HUES6 (cell line): Measurements from ENCODE around the gene STEAP3.

Source experiments
- H3K27ac ChIP-seq: 2 replicates; pipeline ENCODE4 v1.7.0; 2013; ENCODE audit warnings: low read depth, mild to moderate bottlenecking, low read length, inconsistent platforms
- H3K27me3 ChIP-seq: 2 replicates; pipeline ENCODE4 v1.6.1; 2013; ENCODE audit warnings: low read length; ENCODE audit not compliant: control insufficient read depth, insufficient read depth
- H3K36me3 ChIP-seq: 2 replicates; pipeline ENCODE4 v1.6.1; 2013; ENCODE audit warnings: low read length; ENCODE audit not compliant: control insufficient read depth, insufficient read depth
- H3K4me1 ChIP-seq: 2 replicates; pipeline ENCODE4 v1.6.1; 2013; ENCODE audit warnings: low read length; ENCODE audit not compliant: control insufficient read depth, insufficient read depth
- H3K4me3 ChIP-seq: 2 replicates; pipeline ENCODE4 v1.5.1; 2013; ENCODE audit warnings: low read depth, low read length
- H3K9ac ChIP-seq: one replicate; pipeline ENCODE4 v1.6.1; 2013; ENCODE audit warnings: mild to moderate bottlenecking, low read length
- H3K9me3 ChIP-seq: 2 replicates; pipeline ENCODE4 v1.6.1; 2013; ENCODE audit warnings: low read depth, low read length; ENCODE audit not compliant: control insufficient read depth, insufficient read depth

Gene STEAP3

GRCh38 chr2:119240311-119241204 is 16.9 kb downstream of the STEAP3 start:
- peaks cover 26% of the 10 kb centered on the region for H3K4me1 ChIP-seq
- H3K9ac ChIP-seq, result no peak overlapping the region
- peaks cover under 1% of the 10 kb centered on the region; the same call in 1 of the 2 replicates for H3K36me3 ChIP-seq
- H3K27me3 ChIP-seq, result no peaks in the 10 kb centered on the region
- 0 out of 2 replicates have a peak overlapping the region, but pooled peaks have one; percentile 10 for H3K27ac ChIP-seq
- H3K9me3 ChIP-seq, result 0 out of 2 replicates have a peak, but pooled peaks cover under 1% of the 10 kb centered on the region
- no peak overlapping the region for H3K4me3 ChIP-seq

GRCh38 chr2:119241205-119241532 is 17.5 kb downstream of the STEAP3 start:
- H3K4me1 ChIP-seq, result peaks cover 26% of the 10 kb centered on the region
- no peak overlapping the region for H3K9ac ChIP-seq

GRCh38 chr2:119242276-119243119 is 18.9 kb downstream of the STEAP3 start:
- Histone ChIP-seq H3K27me3 (no peaks in the 10 kb centered on the region), H3K9ac (no peak overlapping the region), H3K4me3 (no peak overlapping the region), H3K27ac (no peak overlapping the region), H3K9me3 (0 out of 2 replicates have a peak, but pooled peaks cover 3% of the 10 kb centered on the region), H3K36me3 (peaks cover 13% of the 10 kb centered on the region; the same call in 1 of the 2 replicates), H3K4me1 (peaks cover 20% of the 10 kb centered on the region)

More at GRCh38 chr2:119241205-119241532, 17.5 kb downstream of the STEAP3 start:
- Histone ChIP-seq H3K4me3 (no peak overlapping the region), H3K27me3 (no peaks in the 10 kb centered on the region), H3K36me3 (peaks cover 6% of the 10 kb centered on the region; the same call in 1 of the 2 replicates), H3K9me3 (0 out of 2 replicates have a peak, but pooled peaks cover 3% of the 10 kb centered on the region), H3K27ac (no peak overlapping the region)

- H3K4me1 ChIP-seq, result peaks cover 20% of the 10 kb centered on the region
- no peak overlapping the region for H3K27ac ChIP-seq
- H3K27me3 ChIP-seq, result no peaks in the 10 kb centered on the region
- no peak overlapping the region for H3K4me3 ChIP-seq
- peaks cover 20% of the 10 kb centered on the region for H3K36me3 ChIP-seq
- no peak overlapping the region for H3K9ac ChIP-seq
- 0 out of 2 replicates have a peak, but pooled peaks cover 3% of the 10 kb centered on the region for H3K9me3 ChIP-seq
Observed at GRCh38 chr2:119243621-119244020, 20.0 kb downstream of the STEAP3 start.

GRCh38 chr2:119245076-119245840 is 21.6 kb downstream of the STEAP3 start:
- Histone ChIP-seq H3K27ac (no peak overlapping the region), H3K4me3 (no peak overlapping the region), H3K36me3 (peaks cover 28% of the 10 kb centered on the region), H3K9ac (no peak overlapping the region), H3K27me3 (no peaks in the 10 kb centered on the region), H3K4me1 (peaks cover 13% of the 10 kb centered on the region), H3K9me3 (0 out of 2 replicates have a peak, but pooled peaks cover 3% of the 10 kb centered on the region)

- Histone ChIP-seq H3K4me3 (no peak overlapping the region), H3K9me3 (0 out of 2 replicates have a peak, but pooled peaks cover 3% of the 10 kb centered on the region), H3K4me1 (peaks cover 8% of the 10 kb centered on the region), H3K9ac (no peak overlapping the region), H3K27ac (no peak overlapping the region), H3K27me3 (no peaks in the 10 kb centered on the region), H3K36me3 (peaks cover 28% of the 10 kb centered on the region)
Observed at GRCh38 chr2:119245841-119246230, 22.2 kb downstream of the STEAP3 start.

- Histone ChIP-seq H3K27ac (no peak overlapping the region), H3K9ac (no peak overlapping the region), H3K4me1 (no peaks in the 10 kb centered on the region), H3K4me3 (no peak overlapping the region), H3K27me3 (no peaks in the 10 kb centered on the region), H3K9me3 (0 out of 2 replicates have a peak, but pooled peaks cover 3% of the 10 kb centered on the region), H3K36me3 (peaks cover 33% of the 10 kb centered on the region)
Observed at GRCh38 chr2:119246884-119247843, 23.5 kb downstream of the STEAP3 start.

GRCh38 chr2:119247844-119248271 is 24.2 kb downstream of the STEAP3 start:
- Histone ChIP-seq H3K9ac (no peak overlapping the region), H3K27me3 (no peaks in the 10 kb centered on the region), H3K4me1 (peaks cover 5% of the 10 kb centered on the region; the same call in 1 of the 2 replicates), H3K9me3 (0 out of 2 replicates have a peak, but pooled peaks cover 3% of the 10 kb centered on the region), H3K27ac (no peak overlapping the region), H3K4me3 (no peak overlapping the region), H3K36me3 (peaks cover 36% of the 10 kb centered on the region)

GRCh38 chr2:119248311-119248710 is 24.7 kb downstream of the STEAP3 start:
- H3K4me3 ChIP-seq, result no peak overlapping the region
- H3K9ac ChIP-seq, result no peak overlapping the region
- no peaks in the 10 kb centered on the region for H3K27me3 ChIP-seq
- H3K9me3 ChIP-seq, result 0 out of 2 replicates have a peak, but pooled peaks cover 3% of the 10 kb centered on the region
- H3K27ac ChIP-seq, result no peak overlapping the region
- H3K4me1 ChIP-seq, result peaks cover 5% of the 10 kb centered on the region; the same call in 1 of the 2 replicates
- peaks cover 36% of the 10 kb centered on the region for H3K36me3 ChIP-seq
